IMR-90 (cell line): ENCODE data around the gene YARS2.

ENCODE experiments used
- POLR2A ChIP-seq: IDR thresholded peaks from 2 replicates; pipeline ENCODE4 v1.6.1; 2012; ENCODE audit warnings: mild to moderate bottlenecking, low read depth, low read length
- RAD21 ChIP-seq: IDR thresholded peaks from 2 replicates; pipeline ENCODE4 v1.6.1; 2012; ENCODE audit warnings: low read length, improper control_type of control experiment
- RCOR1 ChIP-seq: IDR thresholded peaks from 2 replicates; pipeline ENCODE4 v1.6.1; 2012; ENCODE audit warnings: mild to moderate bottlenecking, low read length, improper control_type of control experiment; ENCODE audit not compliant: insufficient replicate concordance
- SMC3 ChIP-seq: fragments of 150-350 bp; IDR thresholded peaks from 2 replicates; pipeline ENCODE4 v1.6.1; 2016; ENCODE audit warnings: low read depth, mild to moderate bottlenecking, antibody characterized with exemption, low read length, moderate library complexity
- TF ChIP-seq, protein P1 (sequence below): conservative IDR thresholded peaks from 2 replicates; pipeline ENCODE4 v1.5.1; 2012; ENCODE audit warnings: mild to moderate bottlenecking, low read depth, low read length, improper control_type of control experiment
- TF ChIP-seq, protein P2 (sequence below): fragments of 150-350 bp; IDR thresholded peaks from 2 replicates; pipeline ENCODE4 v1.6.1; 2017; ENCODE audit warnings: mild to moderate bottlenecking, antibody characterized with exemption, low read length, low read depth
- TF ChIP-seq, protein P3 (sequence below): fragments of 150-350 bp; IDR thresholded peaks from 2 replicates; pipeline ENCODE4 v1.6.1; 2016; ENCODE audit warnings: low read depth, mild to moderate bottlenecking, low read length, moderate library complexity, borderline replicate concordance

DNA sequence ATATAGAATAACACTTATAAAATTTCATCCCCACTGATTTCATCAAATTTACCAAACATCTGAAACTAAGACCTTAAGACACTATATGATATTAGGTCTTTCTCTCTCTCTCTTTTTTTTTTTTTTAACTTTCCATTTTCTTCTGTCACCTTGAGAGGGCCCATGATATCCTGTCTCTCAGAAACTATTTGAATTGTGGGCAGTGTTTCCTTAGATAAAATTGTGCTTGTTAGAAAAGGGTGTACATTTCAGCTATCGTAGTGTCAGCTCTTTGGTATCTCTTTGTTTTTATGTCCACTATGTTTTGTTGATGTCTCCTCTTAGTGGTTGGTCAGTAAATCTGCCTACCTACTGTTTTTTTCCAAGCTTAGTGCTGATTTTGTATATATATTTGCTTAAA lies 52.8 kb downstream of the YARS2 start:
- TF ChIP-seq, protein P1, sequence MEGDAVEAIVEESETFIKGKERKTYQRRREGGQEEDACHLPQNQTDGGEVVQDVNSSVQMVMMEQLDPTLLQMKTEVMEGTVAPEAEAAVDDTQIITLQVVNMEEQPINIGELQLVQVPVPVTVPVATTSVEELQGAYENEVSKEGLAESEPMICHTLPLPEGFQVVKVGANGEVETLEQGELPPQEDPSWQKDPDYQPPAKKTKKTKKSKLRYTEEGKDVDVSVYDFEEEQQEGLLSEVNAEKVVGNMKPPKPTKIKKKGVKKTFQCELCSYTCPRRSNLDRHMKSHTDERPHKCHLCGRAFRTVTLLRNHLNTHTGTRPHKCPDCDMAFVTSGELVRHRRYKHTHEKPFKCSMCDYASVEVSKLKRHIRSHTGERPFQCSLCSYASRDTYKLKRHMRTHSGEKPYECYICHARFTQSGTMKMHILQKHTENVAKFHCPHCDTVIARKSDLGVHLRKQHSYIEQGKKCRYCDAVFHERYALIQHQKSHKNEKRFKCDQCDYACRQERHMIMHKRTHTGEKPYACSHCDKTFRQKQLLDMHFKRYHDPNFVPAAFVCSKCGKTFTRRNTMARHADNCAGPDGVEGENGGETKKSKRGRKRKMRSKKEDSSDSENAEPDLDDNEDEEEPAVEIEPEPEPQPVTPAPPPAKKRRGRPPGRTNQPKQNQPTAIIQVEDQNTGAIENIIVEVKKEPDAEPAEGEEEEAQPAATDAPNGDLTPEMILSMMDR = no peak
- TF ChIP-seq RAD21 (no peak), POLR2A (no peak), RCOR1 (no peak), SMC3 (no peak)
- TF ChIP-seq, protein P2, sequence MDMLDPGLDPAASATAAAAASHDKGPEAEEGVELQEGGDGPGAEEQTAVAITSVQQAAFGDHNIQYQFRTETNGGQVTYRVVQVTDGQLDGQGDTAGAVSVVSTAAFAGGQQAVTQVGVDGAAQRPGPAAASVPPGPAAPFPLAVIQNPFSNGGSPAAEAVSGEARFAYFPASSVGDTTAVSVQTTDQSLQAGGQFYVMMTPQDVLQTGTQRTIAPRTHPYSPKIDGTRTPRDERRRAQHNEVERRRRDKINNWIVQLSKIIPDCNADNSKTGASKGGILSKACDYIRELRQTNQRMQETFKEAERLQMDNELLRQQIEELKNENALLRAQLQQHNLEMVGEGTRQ = no peak
- TF ChIP-seq, protein P3, sequence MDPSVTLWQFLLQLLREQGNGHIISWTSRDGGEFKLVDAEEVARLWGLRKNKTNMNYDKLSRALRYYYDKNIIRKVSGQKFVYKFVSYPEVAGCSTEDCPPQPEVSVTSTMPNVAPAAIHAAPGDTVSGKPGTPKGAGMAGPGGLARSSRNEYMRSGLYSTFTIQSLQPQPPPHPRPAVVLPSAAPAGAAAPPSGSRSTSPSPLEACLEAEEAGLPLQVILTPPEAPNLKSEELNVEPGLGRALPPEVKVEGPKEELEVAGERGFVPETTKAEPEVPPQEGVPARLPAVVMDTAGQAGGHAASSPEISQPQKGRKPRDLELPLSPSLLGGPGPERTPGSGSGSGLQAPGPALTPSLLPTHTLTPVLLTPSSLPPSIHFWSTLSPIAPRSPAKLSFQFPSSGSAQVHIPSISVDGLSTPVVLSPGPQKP = no peak
